Activated gamma-delta T cell treated with anti-CD3 and anti-CD28 coated beads, Interleukin-2, amount 50 U/mL, for 16 hours (primary cell): ENCODE results near the gene LRRC19.

Experiments
- DNase-seq: peaks from one replicate; pipeline ENCODE4 v3.0.0-alpha.2; 2020; ENCODE audit warnings: low read depth

LRRC19 gene, protein sequence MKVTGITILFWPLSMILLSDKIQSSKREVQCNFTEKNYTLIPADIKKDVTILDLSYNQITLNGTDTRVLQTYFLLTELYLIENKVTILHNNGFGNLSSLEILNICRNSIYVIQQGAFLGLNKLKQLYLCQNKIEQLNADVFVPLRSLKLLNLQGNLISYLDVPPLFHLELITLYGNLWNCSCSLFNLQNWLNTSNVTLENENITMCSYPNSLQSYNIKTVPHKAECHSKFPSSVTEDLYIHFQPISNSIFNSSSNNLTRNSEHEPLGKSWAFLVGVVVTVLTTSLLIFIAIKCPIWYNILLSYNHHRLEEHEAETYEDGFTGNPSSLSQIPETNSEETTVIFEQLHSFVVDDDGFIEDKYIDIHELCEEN

GRCh38 chr9:27005491-27005890 is at the start of gene LRRC19:
LRRC19 (minus strand) TSS chr9:27005672; CDS start chr9:26999694, 5,978 bp downstream.
- no peak for DNase-seq

GRCh38 chr9:27054841-27055240 is 49.4 kb upstream of the LRRC19 start:
- DNase-seq: no peak

GRCh38 chr9:27054125-27054524 is 48.7 kb upstream of the LRRC19 start:
- DNase-seq: no peak

- no peak for DNase-seq
These were observed 48.0 kb upstream of the LRRC19 start for GRCh38 chr9:27053369-27054022.

DNA sequence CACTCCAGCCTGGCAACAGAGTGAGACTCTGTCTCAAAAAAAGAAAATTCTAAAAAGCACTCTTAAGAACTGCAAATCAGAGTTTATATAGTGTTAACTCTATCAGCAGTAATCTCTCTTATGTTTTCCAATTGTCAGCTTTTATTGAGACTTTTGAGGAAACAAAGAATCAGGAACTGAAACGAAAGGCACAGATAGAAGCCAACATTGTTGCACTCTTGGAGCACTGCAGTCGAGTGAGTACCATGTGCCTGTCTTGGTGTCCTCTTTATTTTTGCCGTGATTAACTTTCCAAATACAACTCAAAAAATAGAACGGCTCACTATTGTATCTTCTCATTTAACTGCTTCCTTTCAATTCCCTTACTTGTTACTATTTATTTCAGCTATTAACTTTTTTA is 41.7 kb upstream of the LRRC19 start:
- DNase-seq: no peak

GRCh38 chr9:27043176-27043575 is 37.7 kb upstream of the LRRC19 start:
- no peak for DNase-seq

DNA sequence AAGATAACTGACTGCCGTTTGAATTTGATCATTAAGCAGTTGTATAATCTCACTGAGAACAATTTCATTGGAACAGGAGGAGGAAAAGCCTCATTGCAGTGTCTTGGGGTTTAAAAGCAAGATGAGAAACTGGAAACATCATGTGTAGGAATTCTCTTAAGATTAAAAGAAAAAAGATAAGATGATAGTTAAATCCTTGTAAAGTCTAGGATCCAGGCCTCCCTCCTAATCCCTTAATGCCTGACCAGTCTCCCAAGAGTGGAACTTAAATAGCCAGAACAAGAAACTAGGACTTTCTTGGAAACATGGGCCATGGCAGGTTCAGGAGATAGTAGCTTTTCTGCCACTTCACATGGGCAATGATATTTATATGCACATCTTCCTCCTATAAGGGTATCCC is 37.0 kb upstream of the LRRC19 start:
- DNase-seq: no peak

- DNase-seq: no peak
These were observed 36.3 kb upstream of the LRRC19 start for GRCh38 chr9:27041746-27042145.

GRCh38 chr9:27037499-27037898 is 32.0 kb upstream of the LRRC19 start:
- DNase-seq: no peak

DNA sequence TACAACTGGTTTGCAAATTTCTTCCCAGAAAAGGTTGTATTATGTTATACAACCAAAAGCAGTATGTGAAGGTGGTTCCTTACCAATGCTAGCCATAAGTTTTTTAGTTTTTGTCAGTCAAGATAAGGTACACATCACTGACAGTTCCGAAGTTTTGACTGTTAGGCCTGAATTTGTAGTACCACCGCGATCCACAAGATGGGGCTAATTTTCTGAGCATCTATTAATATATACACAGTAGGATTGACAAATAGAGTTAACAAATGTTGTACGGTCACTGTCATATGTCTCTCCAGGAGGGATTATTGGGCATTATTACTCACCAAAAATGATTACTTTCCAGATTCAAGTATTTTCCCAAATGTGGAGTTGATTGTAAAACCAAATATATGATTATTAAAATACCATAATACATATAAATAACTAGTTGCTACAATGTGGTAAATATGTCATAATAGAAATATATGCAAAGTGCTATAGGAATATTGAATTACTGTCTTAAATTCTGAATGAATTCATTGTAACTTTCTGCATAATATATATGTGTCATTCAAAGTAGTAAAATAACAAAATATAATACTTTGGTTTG is 28.4 kb upstream of the LRRC19 start:
- no peak for DNase-seq

DNA sequence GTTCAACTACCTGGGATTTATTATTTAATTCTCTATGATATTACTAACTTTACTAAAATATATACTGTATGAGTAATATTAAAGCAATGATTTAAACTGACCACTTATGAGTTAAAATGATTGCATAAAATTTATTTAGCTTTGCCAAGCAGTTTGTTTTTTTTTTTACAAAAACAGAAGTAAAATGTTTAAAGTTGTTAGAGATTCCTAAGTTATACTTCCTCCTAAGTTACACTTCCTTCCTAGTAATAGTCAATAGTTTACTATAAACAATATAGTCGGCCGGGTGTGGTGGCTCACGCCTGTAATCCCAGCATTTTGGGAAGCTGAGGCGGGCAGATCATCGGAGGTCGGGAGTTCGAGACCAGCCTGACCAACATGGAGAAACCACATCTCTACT is 23.7 kb upstream of the LRRC19 start:
- no peak for DNase-seq

DNA sequence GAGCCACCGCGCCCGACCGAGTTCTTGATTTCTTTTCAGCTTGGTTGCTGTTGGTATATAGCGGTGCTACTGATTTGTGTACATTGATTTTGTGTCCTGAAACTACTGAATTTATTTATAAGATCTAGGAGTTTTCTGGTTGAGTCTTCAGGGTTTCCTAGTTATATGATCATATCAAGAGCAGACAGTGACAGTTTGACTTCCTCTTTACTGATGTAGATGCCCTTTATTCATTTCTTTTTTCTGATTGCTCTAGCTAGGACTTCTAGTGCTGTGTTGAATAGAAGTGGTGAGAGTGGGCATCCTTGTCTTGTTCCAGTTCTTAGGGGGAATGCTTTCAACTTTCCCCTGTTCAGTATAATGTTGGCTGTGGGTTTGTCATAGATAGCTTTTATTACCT is 17.4 kb upstream of the LRRC19 start:
- DNase-seq: no peak

- DNase-seq: no peak
These were observed 14.1 kb upstream of the LRRC19 start for GRCh38 chr9:27019589-27019988.

GRCh38 chr9:27003426-27004077 is 1.9 kb downstream of the LRRC19 start:
- no peak for DNase-seq

- no peak for DNase-seq
These were observed 9.7 kb downstream of the LRRC19 start for GRCh38 chr9:26995810-26996209.

- no peak for DNase-seq
These were observed 22.1 kb downstream of the LRRC19 start for GRCh38 chr9:26983340-26983739.

DNA sequence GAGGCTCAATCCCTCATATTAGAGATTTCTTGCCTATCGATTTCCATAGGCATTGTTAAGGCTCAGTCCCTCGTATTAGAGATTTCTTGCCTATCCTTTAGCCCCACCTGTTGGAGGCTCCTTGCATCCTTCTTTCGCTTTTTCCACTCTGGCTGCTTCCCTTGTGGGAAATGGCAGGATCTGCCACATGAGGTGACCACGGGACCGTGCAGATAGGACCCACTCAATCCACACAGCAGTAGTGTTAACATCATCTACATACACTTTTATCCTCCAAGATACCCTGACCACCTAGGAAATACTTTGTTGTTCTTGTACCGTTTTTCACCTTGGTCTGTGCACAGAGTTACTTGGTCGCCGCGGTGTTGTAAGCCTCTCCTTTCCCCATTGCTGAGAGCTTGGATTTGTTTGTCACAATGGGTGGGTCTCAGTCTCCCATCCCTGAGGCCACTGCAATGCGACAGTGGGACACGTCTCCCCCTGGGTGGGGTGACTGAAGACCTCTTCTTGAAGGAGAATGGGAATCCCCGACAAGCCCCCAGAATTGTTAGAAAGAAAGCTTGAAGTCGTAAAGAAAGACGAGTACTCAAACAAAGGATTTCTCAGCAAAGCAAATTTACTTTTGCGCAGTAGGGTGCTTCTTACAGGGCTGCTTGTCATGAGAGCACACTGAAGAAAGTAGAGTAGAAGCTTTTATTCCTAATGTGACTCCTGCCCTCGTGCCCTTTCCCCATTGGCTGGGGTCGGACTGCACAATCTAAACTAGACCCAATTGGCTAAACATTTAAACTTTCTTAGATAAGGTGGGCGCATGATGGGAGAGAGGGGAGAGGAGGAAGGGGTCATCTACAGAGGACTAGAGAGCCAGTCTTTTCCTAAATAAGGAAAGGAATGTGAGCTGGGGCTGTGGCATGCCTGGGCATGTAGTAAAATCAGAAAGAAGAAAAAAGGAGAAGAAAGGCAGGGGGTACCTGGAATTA is 29.5 kb downstream of the LRRC19 start:
- DNase-seq: no peak

DNA sequence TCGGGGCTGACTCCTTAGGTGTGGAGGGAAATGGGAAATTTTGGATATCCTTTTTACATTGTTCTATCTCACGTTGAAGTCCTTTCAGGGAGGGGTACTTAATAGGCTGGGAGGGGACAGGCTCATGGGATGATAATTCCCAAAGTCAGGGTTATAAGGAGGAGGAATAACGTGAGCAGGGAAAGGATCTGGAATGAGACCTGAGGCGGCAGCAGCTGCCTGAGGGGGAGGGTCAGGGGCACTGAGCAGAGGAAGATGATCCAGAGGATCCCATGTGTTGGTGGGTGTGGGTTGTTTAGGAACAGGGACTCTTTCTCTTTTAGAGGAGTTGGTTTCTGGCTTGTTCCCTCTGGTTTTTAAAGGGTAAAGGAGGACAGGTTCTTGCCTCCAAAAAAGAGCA is 30.5 kb downstream of the LRRC19 start:
- DNase-seq: no peak

DNA sequence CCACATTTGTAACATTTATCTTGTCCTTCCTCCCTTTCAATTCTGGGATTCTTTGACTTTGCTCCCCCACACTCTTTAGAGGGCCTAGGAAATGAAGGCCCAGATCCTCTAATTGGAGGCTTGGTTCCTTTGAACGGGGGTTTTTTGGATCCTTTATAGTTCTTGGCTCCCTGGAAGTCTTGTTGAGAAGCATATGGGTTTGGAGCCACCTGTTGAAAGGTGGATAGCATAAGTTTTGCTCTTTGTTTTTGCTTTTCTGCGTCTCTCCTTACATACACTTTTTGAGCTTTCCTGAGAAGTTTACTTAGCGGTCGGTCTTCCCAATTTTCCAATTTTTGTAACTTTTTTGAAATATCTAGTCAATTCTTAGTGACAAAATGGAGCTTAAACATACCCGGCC is 31.5 kb downstream of the LRRC19 start:
- no peak for DNase-seq

GRCh38 chr9:26971721-26972120 is 33.8 kb downstream of the LRRC19 start:
- no peak for DNase-seq

GRCh38 chr9:26956860-26957233 is 48.6 kb downstream of the LRRC19 start:
- no peak for DNase-seq
